DND-41 (cell line): ENCODE data around the gene PPP1R13L.

Source experiments
- ATAC-seq: fragments of 200-7000 bp; cut with Tn5 transposase; 3 replicates; pipeline ENCODE4 v1.9.1; 2021; ENCODE audit warnings: low read depth; ENCODE audit not compliant: insufficient read depth
- DNase-seq: peaks from one replicate; pipeline ENCODE4 v3.0.0-alpha.2; 2020
- H2AFZ ChIP-seq: 2 replicates; pipeline ENCODE4 v1.6.0; 2012; ENCODE audit warnings: low read depth, low read length
- H3K27ac ChIP-seq: 2 replicates; pipeline ENCODE4 v1.5.1; 2012; ENCODE audit warnings: low read length, inconsistent platforms
- H3K27me3 ChIP-seq: fragments of 200-600 bp; sonication (generic); 2 replicates; pipeline ENCODE4 v1.6.0; 2012; ENCODE audit warnings: low read length, mild to moderate bottlenecking, inconsistent platforms; ENCODE audit not compliant: insufficient read depth, poor library complexity
- H3K36me3 ChIP-seq: 2 replicates; pipeline ENCODE4 v1.5.1; 2012; ENCODE audit warnings: low read length, inconsistent platforms; ENCODE audit not compliant: insufficient read depth
- H3K4me1 ChIP-seq: 2 replicates; pipeline ENCODE4 v1.5.1; 2012; ENCODE audit warnings: mild to moderate bottlenecking, low read length; ENCODE audit not compliant: insufficient read depth
- H3K4me2 ChIP-seq: 2 replicates; pipeline ENCODE4 v1.6.0; 2012; ENCODE audit warnings: mild to moderate bottlenecking, moderate library complexity, low read length, inconsistent platforms; ENCODE audit not compliant: insufficient read depth
- H3K4me3 ChIP-seq, 2 experiments: fragments of 200-600 bp in 1 of 2; shearing (Covaris generic) in 1 of 2; 2 replicates each; pipeline ENCODE4 v1.5.1; 2012 to 2016; ENCODE audit warnings: inconsistent platforms in 2 of 2, low read length in 2 of 2, mild to moderate bottlenecking in 2 of 2, low read depth in 1 of 2, moderate library complexity in 1 of 2
- H3K79me2 ChIP-seq: 2 replicates; pipeline ENCODE4 v1.6.0; 2012; ENCODE audit warnings: low read length, inconsistent platforms; ENCODE audit not compliant: insufficient read depth
- H3K9ac ChIP-seq: 2 replicates; pipeline ENCODE4 v1.6.0; 2012; ENCODE audit warnings: low read depth, mild to moderate bottlenecking, inconsistent platforms, low read length, moderate library complexity
- H3K9me3 ChIP-seq: 2 replicates; pipeline ENCODE4 v1.5.1; 2012; ENCODE audit warnings: low read length, moderate library complexity, mild to moderate bottlenecking, inconsistent platforms; ENCODE audit not compliant: insufficient read depth, severe bottlenecking
- H4K20me1 ChIP-seq: 2 replicates; pipeline ENCODE4 v1.6.0; 2012; ENCODE audit warnings: low read length; ENCODE audit not compliant: insufficient read depth
- CTCF ChIP-seq: IDR thresholded peaks from 2 replicates; pipeline ENCODE4 v1.5.1; 2012; ENCODE audit warnings: borderline replicate concordance, low read length, moderate library complexity, mild to moderate bottlenecking; ENCODE audit not compliant: poor library complexity, severe bottlenecking; ENCODE audit errors: extremely low read depth
- EZH2 ChIP-seq: IDR thresholded peaks from 3 replicates; pipeline ENCODE4 v1.6.1; 2012; ENCODE audit warnings: borderline replicate concordance, low read depth, mild to moderate bottlenecking, moderate library complexity, low read length, inconsistent platforms; ENCODE audit not compliant: severe bottlenecking

The PPP1R13L gene

GRCh38 chr19:45446295-45446694 is 41.4 kb upstream of the PPP1R13L start:
- no peak overlapping the region for H3K9ac ChIP-seq
- no peaks in the 10 kb centered on the region for H3K36me3 ChIP-seq
- no peak overlapping the region for H2AFZ ChIP-seq
- peaks cover 15% of the 10 kb centered on the region for H3K27me3 ChIP-seq
- 0 out of 2 replicates have a peak, but pooled peaks cover under 1% of the 10 kb centered on the region for H4K20me1 ChIP-seq
- no peak for DNase-seq
- TF ChIP-seq CTCF, result peak; percentile 60
- TF ChIP-seq EZH2, result no peak
- no peak overlapping the region for H3K27ac ChIP-seq
- no peaks in the 10 kb centered on the region for H3K79me2 ChIP-seq
- peaks cover 20% of the 10 kb centered on the region for H3K4me1 ChIP-seq
- ATAC-seq, result no peak
- H3K4me2 ChIP-seq, result no peak overlapping the region
- H3K9me3 ChIP-seq, result no peaks in the 10 kb centered on the region
- no peak overlapping the region for H3K4me3 ChIP-seq

- Histone ChIP-seq H3K27me3 (peaks cover 7% of the 10 kb centered on the region), H3K4me2 (no peak overlapping the region), H3K9me3 (no peaks in the 10 kb centered on the region), H3K27ac (no peak overlapping the region), H3K4me1 (peaks cover 13% of the 10 kb centered on the region), H3K79me2 (no peaks in the 10 kb centered on the region), H3K9ac (no peak overlapping the region), H2AFZ (no peak overlapping the region), H3K36me3 (no peaks in the 10 kb centered on the region), H3K4me3 (no peak overlapping the region), H4K20me1 (no peaks in the 10 kb centered on the region)
- no peak for ATAC-seq
- TF ChIP-seq CTCF, result no peak
- no peak for TF ChIP-seq EZH2
- DNase-seq, result no peak
Observed at GRCh38 chr19:45445139-45445538, 40.3 kb upstream of the PPP1R13L start.

- no peak overlapping the region for H3K4me3 ChIP-seq
- DNase-seq, result no peak
- peaks cover 4% of the 10 kb centered on the region for H3K27me3 ChIP-seq
- H4K20me1 ChIP-seq, result no peaks in the 10 kb centered on the region
- peaks cover 15% of the 10 kb centered on the region for H3K4me1 ChIP-seq
- no peak overlapping the region for H2AFZ ChIP-seq
- no peaks in the 10 kb centered on the region for H3K36me3 ChIP-seq
- H3K9me3 ChIP-seq, result no peaks in the 10 kb centered on the region
- TF ChIP-seq EZH2, result no peak
- no peak for TF ChIP-seq CTCF
- H3K27ac ChIP-seq, result no peak overlapping the region
- no peaks in the 10 kb centered on the region for H3K79me2 ChIP-seq
- no peak for ATAC-seq
- no peak overlapping the region for H3K4me2 ChIP-seq
- H3K9ac ChIP-seq, result no peak overlapping the region
Observed at GRCh38 chr19:45444318-45445041, 39.6 kb upstream of the PPP1R13L start.
